GM12865 (cell line): Measurements from ENCODE around the gene CELSR1.

Experiments
- DNase-seq: peaks from one replicate; pipeline ENCODE4 v3.0.0; 2010; ENCODE audit warnings: low read depth
- H3K4me3 ChIP-seq: 2 replicates; pipeline ENCODE4 v1.5.1; 2011; ENCODE audit warnings: mild to moderate bottlenecking, low read depth, low read length, control low read depth
- CTCF ChIP-seq: IDR thresholded peaks from 2 replicates; pipeline ENCODE4 v1.5.1; 2011; ENCODE audit warnings: low read length, control low read depth, low read depth, inconsistent platforms; ENCODE audit not compliant: insufficient read depth; ENCODE audit errors: missing control alignments

CELSR1 gene

GRCh38 chr22:46414704-46415103 lies 122.7 kb downstream of the CELSR1 start:
- peak; percentile 24 for DNase-seq
- H3K4me3 ChIP-seq: no peak overlapping the region
- TF ChIP-seq CTCF: no peak

DNA sequence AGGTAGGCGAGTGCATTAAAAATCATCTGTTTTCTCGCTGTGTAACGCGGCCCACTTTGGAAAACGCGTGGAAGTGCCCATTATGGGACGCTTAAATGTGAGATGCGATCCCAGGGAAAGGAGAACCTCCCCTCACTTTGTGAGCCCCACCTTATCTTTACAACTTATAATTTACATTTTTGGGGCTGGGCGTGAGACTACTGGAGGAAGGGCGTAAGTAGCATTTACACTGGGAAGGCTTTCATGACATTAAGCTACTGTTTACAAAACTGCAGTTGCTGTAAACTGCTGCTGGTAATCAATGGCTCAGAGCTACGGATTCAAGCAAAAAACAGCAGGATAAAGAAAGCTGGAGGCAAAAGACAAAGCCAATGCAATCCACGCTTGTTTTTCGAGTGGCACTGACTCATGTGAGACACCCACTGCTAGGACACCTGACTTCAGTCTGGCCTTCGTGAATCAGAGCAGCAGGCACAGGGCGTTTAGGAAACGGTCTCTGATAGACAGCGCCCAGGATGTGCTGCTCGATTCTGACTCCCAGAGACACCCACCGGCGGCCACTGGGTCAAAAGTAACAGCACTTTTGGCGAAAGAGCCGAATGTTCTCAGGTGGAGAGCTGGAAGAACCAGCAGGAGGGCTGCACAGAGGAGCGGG lies 123.6 kb downstream of the CELSR1 start:
- no peak for DNase-seq
- no peak overlapping the region for H3K4me3 ChIP-seq
- TF ChIP-seq CTCF: no peak

GRCh38 chr22:46411347-46411746 lies 126.1 kb downstream of the CELSR1 start:
- TF ChIP-seq CTCF: no peak
- no peak overlapping the region for H3K4me3 ChIP-seq
- DNase-seq: no peak

DNA sequence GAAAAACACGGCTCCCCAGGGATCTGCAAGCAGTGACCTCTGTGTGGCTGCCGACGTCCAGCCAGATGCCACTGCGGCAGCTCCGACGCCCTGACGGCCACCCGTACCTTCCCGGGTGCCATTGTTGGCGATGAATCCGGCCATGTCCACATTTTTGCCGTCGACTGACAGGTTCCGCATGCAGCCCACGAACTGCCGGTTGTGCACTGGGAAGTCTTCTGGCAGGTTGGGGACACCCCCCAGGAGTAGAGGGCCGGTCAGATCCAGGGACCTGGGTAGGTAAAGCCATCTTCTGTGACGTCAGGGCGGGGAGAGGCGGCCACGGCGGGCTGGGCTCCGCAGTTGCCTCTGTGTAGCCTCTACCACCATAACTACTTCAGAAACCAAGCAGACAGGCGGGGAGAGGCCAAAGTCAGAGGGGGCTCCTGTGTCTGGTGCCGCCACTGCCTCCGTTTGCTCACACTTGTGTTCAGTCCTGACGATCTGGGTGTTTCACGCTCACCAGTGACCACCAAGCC lies 127.1 kb downstream of the CELSR1 start:
- DNase-seq: no peak
- no peak for TF ChIP-seq CTCF
- H3K4me3 ChIP-seq: no peak overlapping the region

DNA sequence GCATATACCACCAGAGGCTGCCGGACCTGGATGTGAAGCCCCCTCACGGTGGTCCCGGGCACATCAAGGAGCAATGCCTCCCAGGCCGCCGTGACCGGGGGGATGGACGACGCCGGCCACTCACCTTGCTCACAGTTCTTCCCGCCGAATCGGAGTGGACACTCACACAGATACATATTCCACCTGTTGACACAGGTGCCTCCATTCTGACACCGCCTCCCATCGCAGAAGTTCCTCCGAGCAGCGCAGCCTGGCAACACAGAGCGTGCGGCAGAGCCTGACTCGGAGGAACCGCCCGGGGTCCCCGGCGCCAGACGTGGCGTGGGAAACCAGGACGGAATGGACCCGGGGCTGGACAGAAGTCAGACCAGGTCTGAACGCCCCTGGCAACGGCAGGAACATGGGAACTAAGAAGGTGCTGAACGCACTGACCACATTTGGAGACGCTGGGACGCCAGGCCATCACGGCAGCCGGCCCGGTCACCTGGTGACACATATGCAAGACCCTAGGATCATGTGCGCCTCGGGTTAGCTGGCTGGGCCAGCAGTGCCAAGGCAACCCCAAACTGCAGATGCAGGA lies 127.7 kb downstream of the CELSR1 start:
- H3K4me3 ChIP-seq: no peak overlapping the region
- TF ChIP-seq CTCF: no peak
- no peak for DNase-seq

GRCh38 chr22:46408568-46409506 lies 128.6 kb downstream of the CELSR1 start:
- DNase-seq: no peak
- no peak for TF ChIP-seq CTCF
- no peak overlapping the region for H3K4me3 ChIP-seq
